ENCODE measurements around the gene MTHFD1L. TPM values are rescaled to one million over a fixed set of nuclear protein-coding genes. Genes with fewer than 3 reads are reported as not detected.

The MTHFD1L gene
- total RNA-seq, 4 donors from 2014 or later = 2.4 to 19.2 (median 8.0) TPM

DNA sequence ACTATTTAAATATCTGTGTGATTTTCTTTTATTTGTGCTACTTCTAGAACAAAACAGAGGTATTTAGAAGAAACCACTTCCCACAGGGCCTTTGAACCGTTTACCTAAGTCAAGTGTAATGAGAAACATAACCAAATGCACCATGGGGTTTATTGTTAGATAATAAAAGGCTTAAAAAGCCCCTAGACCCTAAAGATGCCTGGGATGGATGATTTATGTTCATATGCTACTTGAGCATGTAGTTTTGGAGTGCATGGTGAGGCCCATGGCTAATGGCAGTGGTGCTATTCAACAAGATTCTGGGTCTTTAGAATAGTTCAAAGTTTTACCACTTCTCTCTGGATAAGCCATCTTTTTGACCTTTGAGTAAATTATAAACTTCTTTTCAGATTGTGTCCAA is 65.9 kb downstream of the MTHFD1L start:
- no peak overlapping the region for H3K27ac ChIP-seq
- no peaks in the 10 kb centered on the region for H3K27me3 ChIP-seq
- intact Hi-C loops (cut with DNase I) = no loop called here
- no peak for DNase-seq
- H3K4me3 ChIP-seq = no peak overlapping the region
- peaks cover 0 to 13% (median 0%) of the 10 kb centered on the region in 3 donors for H3K4me1 ChIP-seq
- H3K9me3 ChIP-seq = no peaks in the 10 kb centered on the region
- 68 to 73% methylated on average over 1 of the region's 1 CpG for WGBS, 2 donors
- no peak for TF ChIP-seq POLR2A (IDR thresholded peaks at IDR 0.05)
- TF ChIP-seq, protein P1, sequence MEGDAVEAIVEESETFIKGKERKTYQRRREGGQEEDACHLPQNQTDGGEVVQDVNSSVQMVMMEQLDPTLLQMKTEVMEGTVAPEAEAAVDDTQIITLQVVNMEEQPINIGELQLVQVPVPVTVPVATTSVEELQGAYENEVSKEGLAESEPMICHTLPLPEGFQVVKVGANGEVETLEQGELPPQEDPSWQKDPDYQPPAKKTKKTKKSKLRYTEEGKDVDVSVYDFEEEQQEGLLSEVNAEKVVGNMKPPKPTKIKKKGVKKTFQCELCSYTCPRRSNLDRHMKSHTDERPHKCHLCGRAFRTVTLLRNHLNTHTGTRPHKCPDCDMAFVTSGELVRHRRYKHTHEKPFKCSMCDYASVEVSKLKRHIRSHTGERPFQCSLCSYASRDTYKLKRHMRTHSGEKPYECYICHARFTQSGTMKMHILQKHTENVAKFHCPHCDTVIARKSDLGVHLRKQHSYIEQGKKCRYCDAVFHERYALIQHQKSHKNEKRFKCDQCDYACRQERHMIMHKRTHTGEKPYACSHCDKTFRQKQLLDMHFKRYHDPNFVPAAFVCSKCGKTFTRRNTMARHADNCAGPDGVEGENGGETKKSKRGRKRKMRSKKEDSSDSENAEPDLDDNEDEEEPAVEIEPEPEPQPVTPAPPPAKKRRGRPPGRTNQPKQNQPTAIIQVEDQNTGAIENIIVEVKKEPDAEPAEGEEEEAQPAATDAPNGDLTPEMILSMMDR (IDR thresholded peaks at IDR 0.05) = no peak
- no peaks in the 10 kb centered on the region for H3K36me3 ChIP-seq

GRCh38 chr6:150932996-150933395 is 67.5 kb downstream of the MTHFD1L start:
- Histone ChIP-seq H3K27me3 (no peaks in the 10 kb centered on the region), H3K4me3 (no peak overlapping the region), H3K4me1 (peaks cover 0 to 13% (median 0%) of the 10 kb centered on the region in 3 donors), H3K36me3 (no peaks in the 10 kb centered on the region), H3K27ac (no peak overlapping the region), H3K9me3 (no peaks in the 10 kb centered on the region)
- TF ChIP-seq, protein P1 (IDR thresholded peaks at IDR 0.05) = no peak
- TF ChIP-seq POLR2A (IDR thresholded peaks at IDR 0.05) = no peak
- WGBS, 2 donors = 73 to 74% methylated on average over 3 of the region's 3 CpGs
- intact Hi-C loops (cut with DNase I) = no loop called here
- no peak for DNase-seq

GRCh38 chr6:150934380-150934779 is 68.9 kb downstream of the MTHFD1L start:
- Histone ChIP-seq H3K4me3 (no peak overlapping the region), H3K27ac (no peak overlapping the region), H3K27me3 (no peaks in the 10 kb centered on the region), H3K4me1 (peaks cover 0 to 13% (median 0%) of the 10 kb centered on the region in 3 donors), H3K9me3 (no peaks in the 10 kb centered on the region), H3K36me3 (no peaks in the 10 kb centered on the region)
- intact Hi-C loops (cut with DNase I) = no loop called here
- no peak for TF ChIP-seq POLR2A (IDR thresholded peaks at IDR 0.05)
- TF ChIP-seq, protein P1 (IDR thresholded peaks at IDR 0.05) = no peak
- 94 to 95% methylated on average over 4 of the region's 4 CpGs for WGBS, 2 donors
- no peak for DNase-seq

GRCh38 chr6:150936021-150936555 is 70.6 kb downstream of the MTHFD1L start:
- intact Hi-C loops (cut with DNase I) = no loop called here
- Histone ChIP-seq H3K27ac (no peak overlapping the region), H3K4me3 (no peak overlapping the region), H3K36me3 (no peaks in the 10 kb centered on the region), H3K27me3 (no peaks in the 10 kb centered on the region), H3K9me3 (no peaks in the 10 kb centered on the region), H3K4me1 (peaks cover 0 to 8% (median 0%) of the 10 kb centered on the region in 3 donors)
- 94 to 100% methylated on average over 1 to 2 of the region's 2 CpGs for WGBS, 2 donors
- DNase-seq = no peak
- TF ChIP-seq, protein P1 (IDR thresholded peaks at IDR 0.05) = no peak
- TF ChIP-seq POLR2A (IDR thresholded peaks at IDR 0.05) = no peak

- 76 to 94% methylated on average over 19 to 26 of the region's 26 CpGs for WGBS, 2 donors
- Histone ChIP-seq H3K36me3 (no peaks in the 10 kb centered on the region), H3K4me3 (no peak overlapping the region), H3K27ac (no peak overlapping the region), H3K9me3 (no peaks in the 10 kb centered on the region), H3K27me3 (no peaks in the 10 kb centered on the region), H3K4me1 (peaks cover 0 to 8% (median 0%) of the 10 kb centered on the region in 3 donors)
- TF ChIP-seq, protein P1 (IDR thresholded peaks at IDR 0.05) = no peak
- TF ChIP-seq POLR2A (IDR thresholded peaks at IDR 0.05) = no peak
- no peak for DNase-seq
- intact Hi-C loops (cut with DNase I) = no loop called here
Observed at GRCh38 chr6:150937132-150937906, 71.8 kb downstream of the MTHFD1L start.
